Activated CD4-positive, alpha-beta T cell treated with anti-CD3 and anti-CD28 coated beads, Interleukin-2, Interleukin-6, amounts not matched to agents 100 ng/mL and 50 ng/mL, durations not matched to agents 16 hours and 8 hours (primary cell): ENCODE measurements around the gene MCTP1.

Experiments
- DNase-seq: peaks from one replicate; pipeline ENCODE4 v3.0.0-alpha.2; 2020

The MCTP1 gene

DNA sequence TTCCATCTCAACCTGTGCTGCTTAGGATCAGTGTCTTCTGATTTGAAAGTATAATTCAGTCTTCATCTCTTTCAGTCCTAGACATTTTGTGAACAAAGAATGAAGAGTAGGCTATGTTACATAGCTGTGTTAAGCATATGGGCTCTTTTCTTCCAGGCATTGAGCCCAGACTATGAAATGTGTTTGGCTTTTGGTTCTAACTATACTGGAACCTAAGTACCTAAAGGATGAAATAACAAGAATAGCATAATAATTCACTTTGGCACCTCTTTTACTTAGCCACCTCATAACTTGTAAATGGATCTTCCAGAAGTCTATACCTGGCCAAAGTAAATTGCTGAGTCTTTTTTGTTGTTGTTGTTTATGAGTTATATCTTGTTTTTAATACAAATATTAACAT, 595.0 kb downstream of the MCTP1 start:
- no peak for DNase-seq

DNA sequence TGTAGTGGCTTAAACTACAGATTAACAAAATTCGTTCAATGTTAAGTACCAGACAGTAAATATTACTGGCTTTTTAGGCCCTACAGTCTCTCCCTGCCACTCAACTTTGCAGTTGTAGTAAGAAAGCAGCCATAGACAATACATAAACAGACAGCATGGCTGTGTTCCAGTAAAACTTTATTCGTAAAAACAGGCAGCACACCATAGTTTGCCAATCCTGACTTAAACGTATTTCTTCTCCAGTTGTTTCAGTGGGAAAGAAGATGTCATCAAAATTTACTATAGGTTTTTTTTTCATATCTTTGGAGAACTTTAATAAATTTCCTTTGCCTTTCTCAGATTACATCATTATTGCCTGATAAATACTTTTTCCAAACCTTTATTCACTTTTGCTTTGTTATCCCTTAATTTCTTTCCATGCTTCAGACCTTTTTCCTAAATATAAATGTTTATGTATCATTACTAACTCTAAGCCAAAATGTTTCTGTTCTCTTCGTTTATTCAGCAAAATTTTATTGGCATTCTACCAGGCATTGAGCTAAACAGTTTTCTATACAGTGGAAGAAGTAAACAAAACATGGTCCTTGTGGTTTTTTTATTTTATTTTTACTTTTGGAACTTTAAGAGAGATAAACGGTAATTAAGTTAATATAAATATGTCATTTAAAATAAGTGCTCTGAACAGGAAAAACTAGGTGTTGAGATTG, 601.9 kb downstream of the MCTP1 start:
- DNase-seq = no peak

DNA sequence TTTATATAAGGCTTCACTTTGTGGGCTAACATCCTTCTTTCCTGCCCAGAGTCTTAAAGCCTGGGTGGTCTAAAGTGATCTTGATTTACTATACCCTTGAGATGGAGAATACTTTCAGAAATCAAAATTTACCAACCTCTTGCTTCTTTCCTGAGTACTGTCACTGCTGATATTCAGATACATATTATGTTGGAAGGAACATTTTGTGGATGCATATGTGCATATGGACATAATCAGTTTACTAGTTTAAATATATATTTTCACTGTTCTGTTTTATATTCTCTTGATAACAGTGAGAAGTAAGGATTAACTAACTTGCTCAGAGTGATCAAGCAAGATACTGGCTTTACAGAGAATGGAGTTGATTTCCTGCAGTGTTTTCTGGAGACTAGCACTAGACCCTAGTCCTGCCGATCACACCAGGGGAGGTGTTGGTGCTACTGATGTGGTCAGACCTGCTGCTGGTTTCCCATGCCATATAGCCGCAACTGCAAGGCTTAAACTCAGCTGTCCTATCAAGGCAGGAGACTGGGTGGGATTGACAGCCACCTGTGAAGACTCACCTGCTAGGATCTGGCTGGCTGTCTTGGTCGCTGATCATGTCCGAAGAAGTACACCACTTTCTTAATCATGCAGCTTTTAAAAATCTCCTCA, 608.8 kb downstream of the MCTP1 start:
- no peak for DNase-seq

DNA sequence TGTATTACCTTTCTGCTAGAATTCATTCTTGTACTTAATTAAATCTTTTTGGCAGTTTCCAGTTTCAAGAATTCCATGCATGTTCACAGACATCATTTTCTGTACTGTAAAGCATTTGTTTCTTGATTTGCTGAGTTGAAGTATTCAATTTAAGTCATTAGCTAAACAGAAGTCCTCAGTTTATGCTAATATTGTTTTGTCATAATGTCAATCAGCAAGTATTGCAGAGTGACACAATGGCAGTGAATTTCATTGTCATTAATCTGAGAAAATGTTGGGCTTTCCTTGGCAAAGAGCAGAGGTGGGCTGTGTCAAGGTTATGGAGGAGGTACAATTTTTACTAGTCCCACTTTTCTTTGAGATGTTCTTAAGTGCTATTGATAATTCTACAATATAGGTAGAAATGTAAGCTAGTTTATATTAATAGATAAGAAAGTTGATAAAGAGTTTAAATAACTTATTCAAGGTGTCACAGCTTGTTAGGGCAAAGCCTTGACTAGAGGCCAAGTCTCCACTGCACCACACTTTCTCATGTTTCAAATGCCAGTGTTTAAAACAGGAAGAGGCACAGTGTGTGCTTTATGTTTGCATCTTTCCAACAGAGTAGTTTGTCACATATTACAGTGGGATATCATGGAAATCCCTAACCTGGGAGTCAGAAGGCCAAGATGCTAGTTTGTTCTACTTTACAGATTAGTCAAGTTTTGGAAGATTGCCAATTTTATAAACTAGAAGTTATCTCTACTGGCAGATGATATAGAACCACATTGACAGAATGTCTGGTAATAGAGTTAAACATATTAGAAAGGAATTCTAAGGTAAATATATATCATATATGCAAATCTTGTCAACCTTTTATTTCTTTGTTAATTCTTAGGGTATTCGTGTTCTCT, 610.2 kb downstream of the MCTP1 start:
- no peak for DNase-seq

DNA sequence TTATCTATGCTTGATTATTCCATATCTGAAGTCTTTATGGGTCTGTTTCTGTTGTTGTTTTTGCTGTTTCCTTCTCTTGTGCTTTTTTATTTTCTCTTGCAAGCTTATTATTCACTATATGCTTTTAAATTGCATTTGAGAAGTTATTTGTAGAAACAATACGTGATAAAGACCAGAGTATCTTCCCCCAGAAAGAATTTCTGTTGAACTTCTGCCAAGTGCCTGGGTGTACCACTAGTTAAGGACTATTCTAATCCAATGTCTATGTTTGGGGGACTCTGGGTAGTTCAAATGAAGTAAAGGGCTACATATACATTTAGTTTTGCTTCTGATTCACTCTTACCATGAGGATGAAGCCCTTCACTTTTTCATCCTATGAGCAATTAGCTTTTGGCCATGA, 612.1 kb downstream of the MCTP1 start:
- no peak for DNase-seq

DNA sequence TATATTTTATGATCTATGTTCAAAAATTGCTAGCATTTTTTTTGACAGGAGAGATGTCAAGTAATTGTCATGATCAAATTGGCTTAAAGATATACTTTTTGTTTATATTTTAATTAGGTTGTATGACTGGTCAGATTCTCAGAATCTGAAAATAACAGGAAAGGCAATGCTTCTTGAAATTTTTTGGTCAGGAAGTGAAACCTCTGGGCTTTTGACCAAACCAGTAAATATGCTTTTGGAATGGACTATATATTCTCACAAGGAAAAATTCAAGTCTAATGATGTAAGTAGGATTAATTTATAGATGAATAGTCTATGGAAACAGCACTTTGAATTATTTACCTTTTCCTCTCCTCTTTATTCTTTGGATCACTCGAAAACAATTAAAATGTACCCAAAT, 614.2 kb downstream of the MCTP1 start:
- no peak for DNase-seq

DNA sequence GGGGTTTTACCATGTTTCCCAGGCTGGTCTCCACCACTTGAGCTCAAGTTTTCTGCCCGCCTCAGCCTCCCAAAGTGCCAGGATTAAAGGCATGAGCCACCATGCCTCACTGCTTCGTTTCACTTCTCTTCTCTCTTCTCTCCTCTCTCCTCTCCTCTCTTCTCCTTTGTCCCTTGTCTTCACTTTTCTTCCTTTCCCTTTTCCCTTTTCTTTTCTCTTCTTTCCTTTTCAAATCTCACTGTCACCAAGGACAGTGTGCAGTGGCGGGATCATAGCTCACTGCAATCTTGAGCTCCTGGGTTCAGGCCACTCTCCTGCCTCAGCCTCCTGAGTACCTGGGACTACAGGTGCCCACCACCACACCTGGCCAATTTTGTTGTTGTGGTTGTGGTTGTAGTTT, 617.0 kb downstream of the MCTP1 start:
- no peak for DNase-seq

DNA sequence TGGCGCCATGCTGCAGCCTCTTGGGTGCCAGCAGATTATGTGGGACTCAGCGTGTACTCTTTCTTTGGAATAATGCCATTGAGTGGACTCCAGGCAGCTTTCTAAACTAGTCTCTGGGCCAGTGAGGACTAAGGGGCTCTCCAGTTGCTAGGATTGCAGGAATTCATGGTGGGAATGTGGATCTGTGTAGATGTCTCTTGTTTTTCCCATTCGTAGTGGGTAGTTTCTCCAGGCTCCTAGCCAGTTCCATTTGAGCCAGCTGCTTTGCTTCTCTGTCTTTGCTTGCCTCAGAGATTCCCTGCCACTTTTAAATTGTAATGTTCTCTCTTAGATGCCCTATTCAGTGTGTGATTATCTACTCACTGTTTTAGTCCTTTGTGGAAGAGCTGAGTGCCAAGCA, 623.8 kb downstream of the MCTP1 start:
- no peak for DNase-seq

DNA sequence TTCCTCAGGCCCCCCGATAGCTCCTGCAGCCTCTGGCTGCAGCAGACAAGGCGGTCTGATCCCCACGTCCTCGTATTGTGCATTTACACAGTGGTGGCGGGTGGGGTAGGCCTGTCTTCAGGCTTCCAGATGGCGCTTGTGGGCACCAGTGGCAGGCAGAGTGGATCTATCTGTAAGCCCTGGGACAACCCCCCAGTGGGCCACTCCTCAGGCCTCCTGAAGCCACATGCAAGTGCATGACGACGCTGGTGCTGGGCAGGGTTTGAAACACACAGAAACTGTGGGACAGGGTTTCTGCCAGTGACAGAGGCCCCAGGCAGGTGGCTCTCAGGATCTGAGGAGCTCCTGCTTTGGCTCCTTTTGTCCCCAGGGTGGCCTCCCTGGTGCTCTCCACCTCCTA, 624.4 kb downstream of the MCTP1 start:
- no peak for DNase-seq

DNA sequence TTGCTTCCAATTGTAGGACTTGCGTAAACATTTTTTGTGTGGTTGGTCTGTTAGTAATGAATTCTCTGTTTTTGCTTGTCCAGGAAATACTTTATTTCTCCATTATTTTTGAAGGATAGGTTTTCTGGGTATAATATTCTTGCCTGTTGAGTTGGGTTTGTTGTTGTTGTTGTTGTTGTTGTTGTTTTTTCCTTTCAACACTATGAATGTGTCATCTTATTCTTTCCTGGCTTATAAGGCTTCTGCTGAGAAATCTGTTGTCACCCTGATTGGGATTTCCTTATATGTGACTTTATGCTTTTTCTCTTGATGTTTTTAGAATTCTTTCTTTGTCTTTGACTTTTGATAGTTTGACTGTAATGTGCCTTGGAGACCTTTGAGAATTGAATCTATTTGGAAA, 626.6 kb downstream of the MCTP1 start:
- DNase-seq = no peak
